ENCODE results near the gene APBB2. TPM values are rescaled to one million over a fixed set of nuclear protein-coding genes. Genes with fewer than 3 reads are reported as not detected.

APBB2 gene
- total and polyA plus RNA-seq, 10 of the 15 experiments (the other 5 are each of a cell fraction or from before 2014, with no cell fraction given) = 2.7 to 24.6 (median 19.0) TPM

DNA sequence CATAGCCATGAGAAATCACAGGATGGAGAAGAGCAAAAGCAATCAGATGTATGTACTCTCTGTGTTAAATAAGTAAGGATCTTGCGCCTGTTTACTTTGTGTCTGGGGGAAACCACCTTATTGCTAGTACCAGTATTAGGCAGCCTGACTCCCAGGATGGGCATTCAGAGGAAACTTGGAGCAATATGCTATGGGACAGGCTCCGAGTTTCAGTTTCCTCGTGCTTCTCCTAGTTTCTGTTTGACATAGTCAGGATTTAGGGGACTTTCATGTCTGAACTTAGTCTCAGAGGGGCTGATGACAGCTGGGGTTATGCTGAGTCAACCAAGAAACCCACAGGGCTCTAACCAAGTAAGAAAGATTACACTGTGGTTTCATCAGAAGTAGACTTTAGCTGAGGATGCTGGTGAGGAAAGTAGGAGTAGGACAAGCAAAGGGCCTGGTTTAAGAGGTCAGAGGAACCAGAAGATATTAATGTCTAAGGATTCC, 451.1 kb downstream of the APBB2 start (continued):
- TF ChIP-seq, protein P1, sequence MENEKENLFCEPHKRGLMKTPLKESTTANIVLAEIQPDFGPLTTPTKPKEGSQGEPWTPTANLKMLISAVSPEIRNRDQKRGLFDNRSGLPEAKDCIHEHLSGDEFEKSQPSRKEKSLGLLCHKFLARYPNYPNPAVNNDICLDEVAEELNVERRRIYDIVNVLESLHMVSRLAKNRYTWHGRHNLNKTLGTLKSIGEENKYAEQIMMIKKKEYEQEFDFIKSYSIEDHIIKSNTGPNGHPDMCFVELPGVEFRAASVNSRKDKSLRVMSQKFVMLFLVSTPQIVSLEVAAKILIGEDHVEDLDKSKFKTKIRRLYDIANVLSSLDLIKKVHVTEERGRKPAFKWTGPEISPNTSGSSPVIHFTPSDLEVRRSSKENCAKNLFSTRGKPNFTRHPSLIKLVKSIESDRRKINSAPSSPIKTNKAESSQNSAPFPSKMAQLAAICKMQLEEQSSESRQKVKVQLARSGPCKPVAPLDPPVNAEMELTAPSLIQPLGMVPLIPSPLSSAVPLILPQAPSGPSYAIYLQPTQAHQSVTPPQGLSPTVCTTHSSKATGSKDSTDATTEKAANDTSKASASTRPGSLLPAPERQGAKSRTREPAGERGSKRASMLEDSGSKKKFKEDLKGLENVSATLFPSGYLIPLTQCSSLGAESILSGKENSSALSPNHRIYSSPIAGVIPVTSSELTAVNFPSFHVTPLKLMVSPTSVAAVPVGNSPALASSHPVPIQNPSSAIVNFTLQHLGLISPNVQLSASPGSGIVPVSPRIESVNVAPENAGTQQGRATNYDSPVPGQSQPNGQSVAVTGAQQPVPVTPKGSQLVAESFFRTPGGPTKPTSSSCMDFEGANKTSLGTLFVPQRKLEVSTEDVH (IDR thresholded peaks at IDR 0.05; ENCODE audit: low read depth, partially characterized antibody) = no peak
- no peak for TF ChIP-seq CBX3 (IDR thresholded peaks at IDR 0.05; ENCODE audit: borderline replicate concordance, low read depth)
- 0 out of 2 replicates have a peak, but pooled peaks have one; percentile 66 for TF ChIP-seq CBFB (IDR thresholded peaks at IDR 0.05; ENCODE audit: low read depth)
- no peak for TF ChIP-seq SRF (IDR thresholded peaks at IDR 0.05; ENCODE audit: low read depth in 2 of 2, low read length in 2 of 2)
- TF ChIP-seq CBX5 (IDR thresholded peaks at IDR 0.05; ENCODE audit: low read depth) = 0 out of 2 replicates have a peak, but pooled peaks have one; percentile 63
- no peak for TF ChIP-seq POLR2AphosphoS5 (IDR thresholded peaks at IDR 0.05; ENCODE audit: low read length)
- 0 out of 2 replicates have a peak, but pooled peaks have one; percentile 49 for TF ChIP-seq TBL1XR1 (IDR thresholded peaks at IDR 0.05; ENCODE audit: low read depth, low read length)
- no peak for TF ChIP-seq TAF1 (IDR thresholded peaks at IDR 0.05; ENCODE audit: borderline replicate concordance, low read depth, low read length)
- peak; percentile 96 for TF ChIP-seq BACH1 (IDR thresholded peaks at IDR 0.05; ENCODE audit: borderline replicate concordance)
- no peak for TF ChIP-seq CHD4 (IDR thresholded peaks at IDR 0.05)
- 0 out of 2 replicates have a peak, but pooled peaks have one; percentile 23 for TF ChIP-seq GABPA (IDR thresholded peaks at IDR 0.05; ENCODE audit: low read depth)
- no peak for TF ChIP-seq EGR1 (IDR thresholded peaks at IDR 0.05; ENCODE audit: borderline replicate concordance in 1 of 2, low read depth in 2 of 2, low read length in 2 of 2)
- no peak for TF ChIP-seq RAD21 (IDR thresholded peaks at IDR 0.05; ENCODE audit: insufficient read depth, low read depth, low read length)
- TF ChIP-seq, protein P2, sequence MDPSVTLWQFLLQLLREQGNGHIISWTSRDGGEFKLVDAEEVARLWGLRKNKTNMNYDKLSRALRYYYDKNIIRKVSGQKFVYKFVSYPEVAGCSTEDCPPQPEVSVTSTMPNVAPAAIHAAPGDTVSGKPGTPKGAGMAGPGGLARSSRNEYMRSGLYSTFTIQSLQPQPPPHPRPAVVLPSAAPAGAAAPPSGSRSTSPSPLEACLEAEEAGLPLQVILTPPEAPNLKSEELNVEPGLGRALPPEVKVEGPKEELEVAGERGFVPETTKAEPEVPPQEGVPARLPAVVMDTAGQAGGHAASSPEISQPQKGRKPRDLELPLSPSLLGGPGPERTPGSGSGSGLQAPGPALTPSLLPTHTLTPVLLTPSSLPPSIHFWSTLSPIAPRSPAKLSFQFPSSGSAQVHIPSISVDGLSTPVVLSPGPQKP (IDR thresholded peaks at IDR 0.05; ENCODE audit: low read depth, low read length) = no peak
- TF ChIP-seq, protein P3, sequence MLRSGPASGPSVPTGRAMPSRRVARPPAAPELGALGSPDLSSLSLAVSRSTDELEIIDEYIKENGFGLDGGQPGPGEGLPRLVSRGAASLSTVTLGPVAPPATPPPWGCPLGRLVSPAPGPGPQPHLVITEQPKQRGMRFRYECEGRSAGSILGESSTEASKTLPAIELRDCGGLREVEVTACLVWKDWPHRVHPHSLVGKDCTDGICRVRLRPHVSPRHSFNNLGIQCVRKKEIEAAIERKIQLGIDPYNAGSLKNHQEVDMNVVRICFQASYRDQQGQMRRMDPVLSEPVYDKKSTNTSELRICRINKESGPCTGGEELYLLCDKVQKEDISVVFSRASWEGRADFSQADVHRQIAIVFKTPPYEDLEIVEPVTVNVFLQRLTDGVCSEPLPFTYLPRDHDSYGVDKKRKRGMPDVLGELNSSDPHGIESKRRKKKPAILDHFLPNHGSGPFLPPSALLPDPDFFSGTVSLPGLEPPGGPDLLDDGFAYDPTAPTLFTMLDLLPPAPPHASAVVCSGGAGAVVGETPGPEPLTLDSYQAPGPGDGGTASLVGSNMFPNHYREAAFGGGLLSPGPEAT (IDR thresholded peaks at IDR 0.05; ENCODE audit: low read depth) = peak; percentile 96
- no peak for TF ChIP-seq NRF1 (conservative IDR thresholded peaks at IDR 0.05; ENCODE audit: low read depth, low read length)
- no peak for TF ChIP-seq PAX8 (IDR thresholded peaks at IDR 0.05)
- TF ChIP-seq, protein P4, sequence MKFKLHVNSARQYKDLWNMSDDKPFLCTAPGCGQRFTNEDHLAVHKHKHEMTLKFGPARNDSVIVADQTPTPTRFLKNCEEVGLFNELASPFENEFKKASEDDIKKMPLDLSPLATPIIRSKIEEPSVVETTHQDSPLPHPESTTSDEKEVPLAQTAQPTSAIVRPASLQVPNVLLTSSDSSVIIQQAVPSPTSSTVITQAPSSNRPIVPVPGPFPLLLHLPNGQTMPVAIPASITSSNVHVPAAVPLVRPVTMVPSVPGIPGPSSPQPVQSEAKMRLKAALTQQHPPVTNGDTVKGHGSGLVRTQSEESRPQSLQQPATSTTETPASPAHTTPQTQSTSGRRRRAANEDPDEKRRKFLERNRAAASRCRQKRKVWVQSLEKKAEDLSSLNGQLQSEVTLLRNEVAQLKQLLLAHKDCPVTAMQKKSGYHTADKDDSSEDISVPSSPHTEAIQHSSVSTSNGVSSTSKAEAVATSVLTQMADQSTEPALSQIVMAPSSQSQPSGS (IDR thresholded peaks at IDR 0.05; ENCODE audit: low read length) = peak; percentile 81; the same call in 1 of the 2 replicates
- TF ChIP-seq NFYA (IDR thresholded peaks at IDR 0.05; ENCODE audit: borderline replicate concordance, low read depth, low read length) = no peak
- TF ChIP-seq RUNX3 (IDR thresholded peaks at IDR 0.05; ENCODE audit: low read length) = peak; percentile 98
- TF ChIP-seq RBBP5 (conservative IDR thresholded peaks at IDR 0.05) = no peak
- no peak for TF ChIP-seq HCFC1 (IDR thresholded peaks at IDR 0.05; ENCODE audit: low read length)
- TF ChIP-seq SMAD5 (IDR thresholded peaks at IDR 0.05; ENCODE audit: low read depth) = no peak
- TF ChIP-seq, protein P5, sequence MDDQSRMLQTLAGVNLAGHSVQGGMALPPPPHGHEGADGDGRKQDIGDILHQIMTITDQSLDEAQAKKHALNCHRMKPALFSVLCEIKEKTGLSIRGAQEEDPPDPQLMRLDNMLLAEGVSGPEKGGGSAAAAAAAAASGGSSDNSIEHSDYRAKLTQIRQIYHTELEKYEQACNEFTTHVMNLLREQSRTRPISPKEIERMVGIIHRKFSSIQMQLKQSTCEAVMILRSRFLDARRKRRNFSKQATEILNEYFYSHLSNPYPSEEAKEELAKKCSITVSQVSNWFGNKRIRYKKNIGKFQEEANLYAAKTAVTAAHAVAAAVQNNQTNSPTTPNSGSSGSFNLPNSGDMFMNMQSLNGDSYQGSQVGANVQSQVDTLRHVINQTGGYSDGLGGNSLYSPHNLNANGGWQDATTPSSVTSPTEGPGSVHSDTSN (IDR thresholded peaks at IDR 0.05; ENCODE audit: insufficient replicate concordance, low read depth, low read length) = no peak
- no peak for TF ChIP-seq SP1 (IDR thresholded peaks at IDR 0.05; ENCODE audit: low read depth, low read length)
